ENCODE measurements around the gene NEU1.
"Not testable (repeated sequence)": the region's sequence is repeated elsewhere in the genome, so short reads cannot be mapped to it uniquely, and the experiment has no call there.

The NEU1 gene

GRCh38 chr6:31817929-31818511 lies 44.6 kb downstream of the NEU1 start:
- DNase-seq (ENCODE audit: low spot score), result not testable (repeated sequence)

DNA sequence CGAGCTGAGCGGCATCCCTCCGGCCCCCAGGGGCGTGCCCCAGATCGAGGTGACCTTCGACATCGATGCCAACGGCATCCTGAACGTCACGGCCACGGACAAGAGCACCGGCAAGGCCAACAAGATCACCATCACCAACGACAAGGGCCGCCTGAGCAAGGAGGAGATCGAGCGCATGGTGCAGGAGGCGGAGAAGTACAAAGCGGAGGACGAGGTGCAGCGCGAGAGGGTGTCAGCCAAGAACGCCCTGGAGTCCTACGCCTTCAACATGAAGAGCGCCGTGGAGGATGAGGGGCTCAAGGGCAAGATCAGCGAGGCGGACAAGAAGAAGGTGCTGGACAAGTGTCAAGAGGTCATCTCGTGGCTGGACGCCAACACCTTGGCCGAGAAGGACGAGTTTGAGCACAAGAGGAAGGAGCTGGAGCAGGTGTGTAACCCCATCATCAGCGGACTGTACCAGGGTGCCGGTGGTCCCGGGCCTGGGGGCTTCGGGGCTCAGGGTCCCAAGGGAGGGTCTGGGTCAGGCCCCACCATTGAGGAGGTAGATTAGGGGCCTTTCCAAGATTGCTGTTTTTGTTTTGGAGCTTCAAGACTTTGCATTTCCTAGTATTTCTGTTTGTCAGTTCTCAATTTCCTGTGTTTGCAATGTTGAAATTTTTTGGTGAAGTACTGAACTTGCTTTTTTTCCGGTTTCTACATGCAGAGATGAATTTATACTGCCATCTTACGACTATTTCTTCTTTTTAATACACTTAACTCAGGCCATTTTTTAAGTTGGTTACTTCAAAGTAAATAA lies 45.3 kb downstream of the NEU1 start:
- not testable (repeated sequence) for DNase-seq (ENCODE audit: low spot score)

GRCh38 chr6:31815025-31815838 lies 47.4 kb downstream of the NEU1 start, which contains the start of the genes HSPA1A and HSPA1L:
Gene HSPA1A (plus strand): TSS chr6:31815543. CDS start chr6:31815757, 214 bp downstream.
Gene HSPA1L (minus strand): TSS chr6:31815283. CDS start chr6:31811972, 3,311 bp downstream.
- no peak for DNase-seq (ENCODE audit: low spot score)

DNA sequence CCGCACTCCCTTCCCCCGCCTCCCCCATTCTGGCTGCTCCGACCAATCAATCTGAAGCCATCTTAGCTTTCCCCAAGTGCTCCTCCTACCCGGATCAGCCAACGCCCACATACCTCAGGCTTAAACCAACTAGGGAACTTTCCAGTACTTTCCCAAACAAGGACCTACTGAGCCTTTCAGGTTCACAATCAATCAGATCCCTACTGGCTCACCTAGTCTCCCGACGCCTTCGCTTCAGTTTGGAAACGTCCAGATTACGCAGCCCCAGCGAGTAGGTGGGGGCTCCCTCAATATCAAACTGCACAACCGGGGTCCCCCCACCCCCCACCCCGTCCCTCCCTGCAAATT lies 48.0 kb downstream of the NEU1 start:
- DNase-seq (ENCODE audit: low spot score), result no peak

DNA sequence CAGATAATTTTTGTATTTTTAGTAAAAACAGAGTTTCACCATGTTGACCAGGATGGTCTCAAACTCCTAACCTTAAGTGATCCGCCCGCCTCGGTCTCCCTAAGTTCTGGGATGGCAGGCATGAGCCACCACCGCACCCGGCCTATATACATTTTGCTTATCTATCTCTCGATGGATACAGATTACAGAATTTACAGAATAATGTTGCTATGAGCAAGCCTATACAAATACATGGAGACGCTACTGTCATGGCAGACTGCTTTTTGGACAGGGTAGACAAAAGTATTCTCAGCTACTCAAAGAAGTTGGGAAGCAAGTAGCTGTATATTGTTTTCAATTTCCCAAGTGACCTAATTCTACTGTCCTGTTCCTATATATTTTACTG lies 49.2 kb downstream of the NEU1 start:
- DNase-seq (ENCODE audit: low spot score), result no peak

DNA sequence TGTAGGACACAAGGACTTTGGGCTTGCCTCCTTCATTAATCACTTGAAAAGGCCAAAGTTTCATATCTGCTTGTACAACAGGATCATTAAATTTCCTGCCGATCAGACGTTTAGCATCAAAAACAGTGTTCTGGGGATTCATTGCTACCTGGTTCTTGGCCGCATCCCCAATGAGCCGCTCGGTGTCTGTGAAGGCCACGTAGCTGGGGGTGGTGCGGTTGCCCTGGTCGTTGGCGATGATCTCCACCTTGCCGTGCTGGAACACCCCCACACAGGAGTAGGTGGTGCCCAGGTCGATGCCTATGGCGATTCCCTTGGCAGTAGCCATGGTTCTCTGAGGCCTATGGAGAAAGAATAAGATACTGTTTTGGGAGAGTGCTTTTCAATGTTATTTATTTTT lies 51.0 kb downstream of the NEU1 start:
- DNase-seq (ENCODE audit: low spot score), result no peak

DNA sequence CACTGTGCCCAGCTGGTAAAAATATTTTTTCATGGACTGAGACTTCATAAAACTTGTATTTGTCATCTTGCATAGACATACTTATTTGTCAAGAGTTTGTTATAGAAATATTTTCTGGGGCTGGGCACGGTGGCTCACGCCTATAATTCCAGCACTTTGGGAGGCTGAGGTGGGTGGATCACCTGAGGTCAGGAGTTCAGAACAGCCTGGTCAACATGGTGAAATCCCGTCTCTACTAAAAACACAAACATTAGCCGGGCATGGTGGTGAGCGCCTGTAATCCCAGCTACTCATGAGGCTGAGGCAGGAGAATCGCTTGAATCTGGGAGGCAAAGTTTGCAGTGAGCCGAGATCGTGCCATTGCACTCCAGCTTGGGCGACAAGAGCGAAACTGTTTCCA lies 54.0 kb downstream of the NEU1 start:
- not testable (repeated sequence) for DNase-seq (ENCODE audit: low spot score)
